Breast epithelium (tissue), 3 donors: ENCODE data around the gene ABCG5.

Experiments
- POLR2A ChIP-seq: fragments of 450-650 bp; IDR thresholded peaks from one replicate; pipeline ENCODE4 v1.6.1; 2016; ENCODE audit warnings: antibody characterized with exemption, mild to moderate bottlenecking, moderate library complexity
- TF ChIP-seq, protein P1 (sequence below), 3 donors: fragments of 450-650 bp; IDR thresholded peaks; one replicate each; pipeline ENCODE4 v1.5.1; 2016 to 2017; ENCODE audit warnings: antibody characterized with exemption in 3 of 3, mild to moderate bottlenecking in 3 of 3, moderate library complexity in 3 of 3

DNA sequence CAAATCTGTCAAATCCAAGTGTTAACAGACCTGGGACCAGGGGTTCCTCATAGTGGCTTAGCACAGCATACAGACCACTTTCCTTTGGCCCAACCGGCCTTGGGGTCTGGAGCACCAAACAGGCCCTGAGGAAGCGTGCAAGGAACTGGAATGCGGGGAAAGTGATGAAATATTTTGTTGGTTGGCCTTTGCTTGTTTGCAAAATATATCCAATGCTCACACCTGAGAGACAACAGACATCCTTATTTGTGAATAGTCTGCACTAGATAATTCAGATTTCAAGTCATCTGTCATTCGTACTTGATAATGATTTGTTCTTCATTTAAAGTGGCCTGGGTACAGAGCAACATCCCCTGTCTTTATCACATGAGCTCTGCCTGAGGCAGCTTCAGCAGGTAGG is 43.7 kb upstream of the ABCG5 start:
- TF ChIP-seq, protein P1, sequence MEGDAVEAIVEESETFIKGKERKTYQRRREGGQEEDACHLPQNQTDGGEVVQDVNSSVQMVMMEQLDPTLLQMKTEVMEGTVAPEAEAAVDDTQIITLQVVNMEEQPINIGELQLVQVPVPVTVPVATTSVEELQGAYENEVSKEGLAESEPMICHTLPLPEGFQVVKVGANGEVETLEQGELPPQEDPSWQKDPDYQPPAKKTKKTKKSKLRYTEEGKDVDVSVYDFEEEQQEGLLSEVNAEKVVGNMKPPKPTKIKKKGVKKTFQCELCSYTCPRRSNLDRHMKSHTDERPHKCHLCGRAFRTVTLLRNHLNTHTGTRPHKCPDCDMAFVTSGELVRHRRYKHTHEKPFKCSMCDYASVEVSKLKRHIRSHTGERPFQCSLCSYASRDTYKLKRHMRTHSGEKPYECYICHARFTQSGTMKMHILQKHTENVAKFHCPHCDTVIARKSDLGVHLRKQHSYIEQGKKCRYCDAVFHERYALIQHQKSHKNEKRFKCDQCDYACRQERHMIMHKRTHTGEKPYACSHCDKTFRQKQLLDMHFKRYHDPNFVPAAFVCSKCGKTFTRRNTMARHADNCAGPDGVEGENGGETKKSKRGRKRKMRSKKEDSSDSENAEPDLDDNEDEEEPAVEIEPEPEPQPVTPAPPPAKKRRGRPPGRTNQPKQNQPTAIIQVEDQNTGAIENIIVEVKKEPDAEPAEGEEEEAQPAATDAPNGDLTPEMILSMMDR (IDR thresholded peaks at IDR 0.05), result no peak
- TF ChIP-seq POLR2A, result no peak
